PC-9 (cell line): ENCODE data around the gene CKAP5. TPM values are rescaled to one million over a fixed set of nuclear protein-coding genes. Genes with fewer than 3 reads are reported as not detected.

Source experiments
- BruUV-seq: library from RNA; stranded (reverse); fragments of 400-500 nt; replicated peaks from 2 replicates; lab custom pipeline; 2021; lab: Mats Ljungman, UMichigan
- CTCF ChIA-PET: fragments of 300-600 bp; sonication (Branson Sonifier 250); formaldehyde crosslinking; loops from one replicate; lab custom pipeline; 2022; ENCODE audit warnings: antibody characterized with exemption; lab: Charles Lee
- POLR2A ChIA-PET: fragments of 300-600 bp; sonication (Branson Sonifier 250); formaldehyde crosslinking; loops from one replicate; lab custom pipeline; 2022; ENCODE audit warnings: antibody characterized with exemption; ENCODE audit not compliant: unreplicated experiment; lab: Charles Lee
- DNase-seq, 2 experiments: peaks; one replicate each; pipeline versions ENCODE4 v3.0.0 to v3.0.0-alpha.2; 2015 to 2022; ENCODE audit warnings: mixed read lengths in 1 of 2
- H2AFZ ChIP-seq: fragments of 200-600 bp; sonication (generic); 2 replicates; pipeline ENCODE4 v1.8.1; 2017; ENCODE audit warnings: antibody characterized with exemption
- H3F3A ChIP-seq: fragments of 200-600 bp; sonication (generic); 2 replicates; pipeline ENCODE4 v1.8.1; 2017; ENCODE audit warnings: antibody characterized with exemption, mild to moderate bottlenecking, low read depth; ENCODE audit not compliant: insufficient read depth
- H3K27ac ChIP-seq: fragments of 200-600 bp; sonication (generic); 2 replicates; pipeline ENCODE4 v1.6.1; 2016; ENCODE audit warnings: mixed run types
- H3K27me3 ChIP-seq: fragments of 200-600 bp; sonication (generic); 2 replicates; pipeline ENCODE4 v1.6.1; 2016; ENCODE audit warnings: low read depth, mixed run types; ENCODE audit not compliant: insufficient read depth
- H3K36me3 ChIP-seq: fragments of 200-600 bp; sonication (generic); 2 replicates; pipeline ENCODE4 v1.6.1; 2016; ENCODE audit warnings: low read depth, mixed run types
- H3K4me1 ChIP-seq: fragments of 200-600 bp; sonication (generic); replicated peaks from 2 replicates; pipeline ENCODE4 v1.6.1; 2016; ENCODE audit warnings: mixed run types; ENCODE audit not compliant: insufficient read depth
- H3K4me2 ChIP-seq: fragments of 200-600 bp; sonication (generic); 2 replicates; pipeline ENCODE4 v1.6.1; 2017; ENCODE audit warnings: mixed run types
- H3K4me3 ChIP-seq: fragments of 200-600 bp; sonication (generic); 2 replicates; pipeline ENCODE4 v1.6.1; 2016; ENCODE audit warnings: mixed run types
- H3K79me2 ChIP-seq: fragments of 200-600 bp; sonication (generic); 2 replicates; pipeline ENCODE4 v1.6.1; 2017; ENCODE audit warnings: low read depth, mixed run types
- H3K9me2 ChIP-seq: fragments of 200-600 bp; sonication (generic); 2 replicates; pipeline ENCODE4 v1.8.1; 2017; ENCODE audit warnings: mild to moderate bottlenecking; ENCODE audit not compliant: insufficient read depth
- H3K9me3 ChIP-seq: fragments of 200-600 bp; sonication (generic); 2 replicates; pipeline ENCODE4 v1.8.1; 2016; ENCODE audit warnings: low read depth; ENCODE audit not compliant: insufficient read depth
- H4K20me1 ChIP-seq: fragments of 200-600 bp; sonication (generic); 2 replicates; pipeline ENCODE4 v1.8.1; 2017; ENCODE audit not compliant: insufficient read depth
- EZH2 ChIP-seq: fragments of 200-600 bp; sonication (generic); IDR thresholded peaks from 2 replicates; pipeline ENCODE4 v1.8.0; 2017; ENCODE audit warnings: antibody characterized with exemption, low read depth
- intact Hi-C: fragments of 100-400 bp; cut with micrococcal nuclease; formaldehyde crosslinking; loops from one replicate; pipeline ENCODE4 v1.10.0; 2022; ENCODE audit not compliant: unreplicated experiment
- total RNA-seq: library from RNA; stranded (reverse); gene quantifications from 2 replicates; pipeline ENCODE4 v1.2.3, GENCODE V29; 2021
- TF ChIP-seq, protein P1 (sequence below): fragments of 200-600 bp; sonication (generic); conservative IDR thresholded peaks from 2 replicates; pipeline ENCODE4 v1.6.1; 2017; ENCODE audit warnings: mixed run types, antibody characterized with exemption, mild to moderate bottlenecking, moderate library complexity

Gene CKAP5
- total RNA-seq, 1 experiment from 2014 or later: 195 TPM

DNA sequence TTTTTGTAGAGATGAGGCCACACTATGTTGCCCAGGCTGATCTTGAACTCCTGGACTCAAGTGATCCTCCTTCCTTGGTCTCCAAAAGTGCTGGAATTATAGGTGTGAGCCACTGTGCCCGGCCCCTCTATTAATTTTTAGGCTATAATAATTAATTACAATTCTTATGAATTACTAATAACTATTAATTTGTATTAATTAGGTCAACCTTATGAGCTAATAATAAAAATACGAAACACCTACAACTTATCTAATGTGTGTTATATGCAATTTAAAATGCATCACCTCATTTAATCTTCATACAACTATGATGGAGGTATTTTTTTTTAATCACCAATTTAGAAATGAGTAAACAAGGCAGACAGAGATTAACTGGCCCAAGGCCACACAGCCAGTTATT lies 46.0 kb upstream of the CKAP5 start:
- Histone ChIP-seq H2AFZ (no peak overlapping the region), H3K27me3 (no peaks in the 10 kb centered on the region), H3K36me3 (no peaks in the 10 kb centered on the region), H3K79me2 (no peaks in the 10 kb centered on the region), H3K9me3 (no peaks in the 10 kb centered on the region), H3K4me2 (no peak overlapping the region), H4K20me1 (no peaks in the 10 kb centered on the region), H3K9me2 (no peaks in the 10 kb centered on the region), H3K4me1 (no peaks in the 10 kb centered on the region), H3K27ac (no peak overlapping the region), H3K4me3 (no peak overlapping the region), H3F3A (0 out of 2 replicates have a peak, but pooled peaks cover 6% of the 10 kb centered on the region)
- intact Hi-C loops: no loop called here
- DNase-seq: no peak
- ChIA-PET CTCF (interaction anchor here (0.9 to 1.5 kb wide), 2 partner anchors 21 to 261 kb away, joined by 3 to 6 read pairs; no protein-coding TSS in a partner anchor), POLR2A (no interaction called here)
- BruUV-seq: no TSS peak
- no peak for TF ChIP-seq EZH2
- TF ChIP-seq, protein P1, sequence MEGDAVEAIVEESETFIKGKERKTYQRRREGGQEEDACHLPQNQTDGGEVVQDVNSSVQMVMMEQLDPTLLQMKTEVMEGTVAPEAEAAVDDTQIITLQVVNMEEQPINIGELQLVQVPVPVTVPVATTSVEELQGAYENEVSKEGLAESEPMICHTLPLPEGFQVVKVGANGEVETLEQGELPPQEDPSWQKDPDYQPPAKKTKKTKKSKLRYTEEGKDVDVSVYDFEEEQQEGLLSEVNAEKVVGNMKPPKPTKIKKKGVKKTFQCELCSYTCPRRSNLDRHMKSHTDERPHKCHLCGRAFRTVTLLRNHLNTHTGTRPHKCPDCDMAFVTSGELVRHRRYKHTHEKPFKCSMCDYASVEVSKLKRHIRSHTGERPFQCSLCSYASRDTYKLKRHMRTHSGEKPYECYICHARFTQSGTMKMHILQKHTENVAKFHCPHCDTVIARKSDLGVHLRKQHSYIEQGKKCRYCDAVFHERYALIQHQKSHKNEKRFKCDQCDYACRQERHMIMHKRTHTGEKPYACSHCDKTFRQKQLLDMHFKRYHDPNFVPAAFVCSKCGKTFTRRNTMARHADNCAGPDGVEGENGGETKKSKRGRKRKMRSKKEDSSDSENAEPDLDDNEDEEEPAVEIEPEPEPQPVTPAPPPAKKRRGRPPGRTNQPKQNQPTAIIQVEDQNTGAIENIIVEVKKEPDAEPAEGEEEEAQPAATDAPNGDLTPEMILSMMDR: no peak

DNA sequence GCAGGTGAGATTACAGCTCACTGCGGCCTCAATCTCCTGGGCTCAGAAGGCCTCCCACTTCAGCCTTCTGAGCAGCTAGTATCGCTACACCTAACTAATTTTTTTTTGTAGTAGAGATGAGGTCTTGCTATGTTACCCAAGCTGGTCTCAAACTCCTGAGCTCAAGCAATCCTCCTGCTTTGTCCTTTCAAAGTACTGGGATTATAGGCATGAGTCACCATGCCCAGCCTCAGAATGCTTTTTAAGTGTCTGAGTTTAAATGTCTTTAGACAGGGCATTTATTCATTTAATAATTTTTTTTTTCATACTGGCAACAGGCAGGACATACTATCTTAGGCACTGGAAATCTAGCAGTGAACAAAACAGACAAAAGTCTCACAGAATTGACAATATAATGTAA lies 44.6 kb upstream of the CKAP5 start:
- BruUV-seq: no TSS peak
- no peak overlapping the region for H2AFZ ChIP-seq
- DNase-seq: no peak
- TF ChIP-seq EZH2: no peak
- TF ChIP-seq, protein P1: no peak
- H4K20me1 ChIP-seq: no peaks in the 10 kb centered on the region
- POLR2A ChIA-PET: interaction anchor here (0.7 kb wide), 1 partner anchor 297 kb away, joined by 5 read pairs; the partner anchor contains the start of gene AMBRA1
- no peak overlapping the region for H3K27ac ChIP-seq
- no peaks in the 10 kb centered on the region for H3K4me1 ChIP-seq
- H3K36me3 ChIP-seq: no peaks in the 10 kb centered on the region
- H3K9me2 ChIP-seq: no peaks in the 10 kb centered on the region
- intact Hi-C loops: no loop called here
- no peak overlapping the region for H3K4me3 ChIP-seq
- H3K79me2 ChIP-seq: no peaks in the 10 kb centered on the region
- H3K4me2 ChIP-seq: no peak overlapping the region
- no peaks in the 10 kb centered on the region for H3K9me3 ChIP-seq
- 0 out of 2 replicates have a peak, but pooled peaks cover 6% of the 10 kb centered on the region for H3F3A ChIP-seq
- CTCF ChIA-PET: interaction anchor here (0.7 to 1.4 kb wide), 2 partner anchors 26 to 262 kb away, joined by 3 to 4 read pairs; no protein-coding TSS in a partner anchor
- H3K27me3 ChIP-seq: no peaks in the 10 kb centered on the region

DNA sequence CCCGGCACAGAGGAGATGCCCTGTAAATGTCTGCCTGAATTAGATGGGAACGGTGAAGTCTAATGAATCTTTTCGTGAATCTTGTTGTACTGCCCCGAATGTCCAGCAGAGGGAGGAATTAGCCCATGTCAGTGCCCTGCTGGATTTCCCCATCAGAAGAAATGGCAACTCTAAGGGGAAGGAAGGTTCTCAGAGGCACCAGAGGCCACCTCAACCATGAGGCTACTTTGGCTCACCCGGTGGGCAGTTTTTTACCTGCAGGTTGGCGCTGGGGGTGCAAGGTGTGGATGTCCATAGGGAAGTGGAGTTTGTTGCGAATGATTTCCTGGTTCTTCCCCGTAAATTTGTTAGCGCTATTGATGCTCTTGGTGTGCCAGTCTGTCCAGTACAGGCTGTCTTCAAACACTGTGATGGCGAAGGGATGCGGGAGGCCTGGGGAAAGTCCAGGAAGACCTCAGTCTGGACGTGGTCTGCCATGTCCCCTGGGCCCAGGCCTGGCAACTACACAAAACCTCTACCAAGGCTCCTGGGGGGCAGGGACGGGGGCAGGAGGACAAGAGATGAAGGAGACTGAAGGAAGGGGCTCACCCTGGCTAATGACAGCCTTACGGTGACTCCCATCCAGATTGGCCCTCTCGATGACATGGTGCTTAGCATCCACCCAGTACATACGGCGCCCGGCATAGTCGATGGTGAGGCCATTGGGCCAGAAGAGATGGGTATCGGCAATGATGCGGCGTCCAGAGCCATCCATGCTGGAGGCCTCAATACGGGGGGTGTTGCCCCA lies 43.8 kb upstream of the CKAP5 start:
- CTCF ChIA-PET: interaction anchor here (1.4 kb wide), 1 partner anchor 263 kb away, joined by 4 read pairs; no protein-coding TSS in a partner anchor
- DNase-seq: peak; percentile 53 to 66
- Histone ChIP-seq H3K36me3 (no peaks in the 10 kb centered on the region), H3K9me3 (no peaks in the 10 kb centered on the region), H3K9me2 (no peaks in the 10 kb centered on the region), H3K4me3 (no peak overlapping the region), H2AFZ (no peak overlapping the region), H3K4me2 (no peak overlapping the region), H3F3A (0 out of 2 replicates have a peak, but pooled peaks cover 6% of the 10 kb centered on the region), H3K27ac (no peak overlapping the region), H3K79me2 (no peaks in the 10 kb centered on the region), H3K27me3 (no peaks in the 10 kb centered on the region), H3K4me1 (no peaks in the 10 kb centered on the region), H4K20me1 (no peaks in the 10 kb centered on the region)
- POLR2A ChIA-PET: no interaction called here
- TF ChIP-seq EZH2: no peak
- TF ChIP-seq, protein P1: peak; percentile 97
- BruUV-seq: no TSS peak
- intact Hi-C loops: loop anchor here (1.0 kb wide), 4 partner anchors 263 to 465 kb away; no protein-coding TSS in a partner anchor
